Prostate gland (tissue), 2 donors: Measurements from ENCODE around the gene TELO2. TPM values are rescaled to one million over a fixed set of nuclear protein-coding genes. Genes with fewer than 3 reads are reported as not detected.

Experiments
- DNase-seq: peaks from one replicate; pipeline ENCODE4 v3.0.0-alpha.2; 2019; ENCODE audit warnings: low spot score
- H3K27ac ChIP-seq, 2 donors: fragments of 200-600 bp; sonication (generic); 2 replicates each; pipeline ENCODE4 v1.5.1; 2017 to 2019
- H3K27me3 ChIP-seq: fragments of 200-600 bp; sonication (generic); replicated peaks from 2 replicates; pipeline ENCODE4 v1.5.1; 2019; ENCODE audit not compliant: insufficient read depth
- H3K36me3 ChIP-seq, 2 donors: fragments of 200-600 bp; sonication (generic); 1 replicate in 1 of 2; 2 replicates in 1 of 2; pipeline versions ENCODE4 v1.5.1 to v1.8.1; 2017 to 2019
- H3K4me1 ChIP-seq: fragments of 200-600 bp; sonication (generic); replicated peaks from 2 replicates; pipeline ENCODE4 v1.5.1; 2019
- H3K4me3 ChIP-seq, 2 donors: fragments of 200-600 bp; sonication (generic); 2 replicates each; pipeline ENCODE4 v1.5.1; 2017 to 2019
- H3K9me3 ChIP-seq: fragments of 200-600 bp; sonication (generic); 2 replicates; pipeline ENCODE4 v1.5.1; 2017
- POLR2A ChIP-seq: fragments of 450-650 bp; IDR thresholded peaks from one replicate; pipeline ENCODE4 v1.6.1; 2016; ENCODE audit warnings: antibody characterized with exemption, mild to moderate bottlenecking
- POLR2AphosphoS5 ChIP-seq: sonication (generic); formaldehyde crosslinking; IDR thresholded peaks from one replicate; pipeline ENCODE4 v1.6.1; 2017; ENCODE audit warnings: antibody characterized with exemption
- WGBS: methylation state at CpG from one replicate; pipeline ENCODE4 v1.1.5; 2018; 5-methylcytosine and 5-hydroxymethylcytosine counted together
- intact Hi-C: fragments of 100-400 bp; cut with DNase I; formaldehyde crosslinking; loops from one replicate; pipeline ENCODE4 v1.14.2; 2022
- total RNA-seq, 2 donors: library from RNA; depleted of rRNA; stranded (reverse); fragments of >200 nt; gene quantifications; one replicate each; pipeline ENCODE4 v1.1.0, GENCODE V29; 2016
- TF ChIP-seq, protein P1 (sequence below), 4 experiments: fragments of 200-600 bp in 2 of 4; fragments of 450-650 bp in 2 of 4; sonication (generic) in 2 of 4; IDR thresholded peaks; 1 replicate in 3 of 4; 2 replicates in 1 of 4; pipeline ENCODE4 v1.5.1; 2016 to 2019; ENCODE audit warnings: antibody characterized with exemption in 4 of 4, mild to moderate bottlenecking in 2 of 4, moderate library complexity in 2 of 4

TELO2 gene
- total RNA-seq, 2 donors from 2014 or later, result 35.1 to 53.5 TPM

DNA sequence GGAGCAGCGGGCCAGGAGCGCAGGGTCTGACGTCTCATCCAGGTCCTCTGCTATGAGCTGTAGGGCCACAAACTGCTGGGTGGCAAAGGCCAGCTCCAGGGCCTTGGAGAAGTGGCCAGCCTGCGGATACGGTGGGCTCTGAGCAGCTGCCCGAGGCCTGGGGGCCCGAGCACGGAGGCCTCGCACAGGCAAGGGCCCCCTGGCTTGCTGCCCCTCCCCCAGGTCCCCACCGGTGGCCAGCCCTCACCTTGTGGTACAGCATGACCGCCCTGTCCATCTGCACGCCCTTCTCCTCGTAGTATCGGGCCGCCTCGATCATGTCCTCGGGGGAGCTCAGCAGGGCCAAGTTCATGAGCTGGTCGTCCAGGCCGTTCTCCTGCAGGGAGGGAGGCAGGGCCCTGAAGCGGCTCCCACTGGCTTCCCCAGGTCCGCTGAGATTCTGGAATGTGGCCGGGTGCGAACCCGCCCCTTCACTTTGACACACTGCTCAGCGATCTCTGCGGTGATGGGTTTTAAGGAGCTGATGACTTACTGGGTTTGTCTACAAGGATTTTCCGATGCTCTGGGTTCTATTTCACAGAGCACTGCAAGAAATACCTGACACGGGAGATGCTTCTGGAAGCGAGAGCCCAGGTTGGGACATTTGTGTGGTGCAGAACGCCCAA is 30.6 kb downstream of the TELO2 start:
- no peaks in the 10 kb centered on the region for H3K4me1 ChIP-seq
- peaks cover 0 to 10% of the 10 kb centered on the region in 2 donors for H3K36me3 ChIP-seq
- H3K27me3 ChIP-seq, result no peaks in the 10 kb centered on the region
- TF ChIP-seq POLR2A, result no peak
- no peak for TF ChIP-seq POLR2AphosphoS5
- TF ChIP-seq, protein P1, sequence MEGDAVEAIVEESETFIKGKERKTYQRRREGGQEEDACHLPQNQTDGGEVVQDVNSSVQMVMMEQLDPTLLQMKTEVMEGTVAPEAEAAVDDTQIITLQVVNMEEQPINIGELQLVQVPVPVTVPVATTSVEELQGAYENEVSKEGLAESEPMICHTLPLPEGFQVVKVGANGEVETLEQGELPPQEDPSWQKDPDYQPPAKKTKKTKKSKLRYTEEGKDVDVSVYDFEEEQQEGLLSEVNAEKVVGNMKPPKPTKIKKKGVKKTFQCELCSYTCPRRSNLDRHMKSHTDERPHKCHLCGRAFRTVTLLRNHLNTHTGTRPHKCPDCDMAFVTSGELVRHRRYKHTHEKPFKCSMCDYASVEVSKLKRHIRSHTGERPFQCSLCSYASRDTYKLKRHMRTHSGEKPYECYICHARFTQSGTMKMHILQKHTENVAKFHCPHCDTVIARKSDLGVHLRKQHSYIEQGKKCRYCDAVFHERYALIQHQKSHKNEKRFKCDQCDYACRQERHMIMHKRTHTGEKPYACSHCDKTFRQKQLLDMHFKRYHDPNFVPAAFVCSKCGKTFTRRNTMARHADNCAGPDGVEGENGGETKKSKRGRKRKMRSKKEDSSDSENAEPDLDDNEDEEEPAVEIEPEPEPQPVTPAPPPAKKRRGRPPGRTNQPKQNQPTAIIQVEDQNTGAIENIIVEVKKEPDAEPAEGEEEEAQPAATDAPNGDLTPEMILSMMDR (IDR thresholded peaks at IDR 0.05), result no peak
- H3K27ac ChIP-seq, result no peak overlapping the region
- DNase-seq, result no peak
- intact Hi-C loops, result no loop called here
- no peaks in the 10 kb centered on the region for H3K9me3 ChIP-seq
- 88% methylated on average over 26 of the region's 30 CpGs for WGBS
- no peak overlapping the region for H3K4me3 ChIP-seq

DNA sequence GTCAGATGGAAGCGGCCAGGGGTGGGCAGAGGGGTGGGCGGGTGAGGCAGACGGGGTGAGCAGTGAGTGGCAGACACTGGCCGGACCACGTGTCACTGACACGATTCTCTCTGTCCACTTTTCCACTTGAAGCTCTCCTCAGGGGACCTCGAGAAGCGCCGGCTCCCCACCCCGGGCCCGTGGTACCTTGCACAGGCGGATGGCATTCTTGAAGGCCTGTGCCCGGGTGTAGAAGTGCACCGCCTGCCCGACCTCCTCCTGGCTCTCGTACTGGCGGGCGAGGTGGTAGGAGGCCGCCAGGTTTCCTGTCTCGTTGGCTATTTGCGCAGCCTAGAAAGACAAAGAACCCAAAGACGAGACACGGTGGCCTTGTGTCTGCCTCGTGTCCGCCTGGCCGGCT is 31.2 kb downstream of the TELO2 start:
- TF ChIP-seq POLR2AphosphoS5, result no peak
- TF ChIP-seq, protein P1 (IDR thresholded peaks at IDR 0.05), result no peak
- no peak for TF ChIP-seq POLR2A
- no peak overlapping the region for H3K4me3 ChIP-seq
- H3K27me3 ChIP-seq, result no peaks in the 10 kb centered on the region
- peaks cover 0 to 10% of the 10 kb centered on the region in 2 donors for H3K36me3 ChIP-seq
- H3K27ac ChIP-seq, result no peak overlapping the region
- H3K9me3 ChIP-seq, result no peaks in the 10 kb centered on the region
- intact Hi-C loops, result no loop called here
- H3K4me1 ChIP-seq, result no peaks in the 10 kb centered on the region
- no peak for DNase-seq
- 92% methylated on average over 26 of the region's 26 CpGs for WGBS

DNA sequence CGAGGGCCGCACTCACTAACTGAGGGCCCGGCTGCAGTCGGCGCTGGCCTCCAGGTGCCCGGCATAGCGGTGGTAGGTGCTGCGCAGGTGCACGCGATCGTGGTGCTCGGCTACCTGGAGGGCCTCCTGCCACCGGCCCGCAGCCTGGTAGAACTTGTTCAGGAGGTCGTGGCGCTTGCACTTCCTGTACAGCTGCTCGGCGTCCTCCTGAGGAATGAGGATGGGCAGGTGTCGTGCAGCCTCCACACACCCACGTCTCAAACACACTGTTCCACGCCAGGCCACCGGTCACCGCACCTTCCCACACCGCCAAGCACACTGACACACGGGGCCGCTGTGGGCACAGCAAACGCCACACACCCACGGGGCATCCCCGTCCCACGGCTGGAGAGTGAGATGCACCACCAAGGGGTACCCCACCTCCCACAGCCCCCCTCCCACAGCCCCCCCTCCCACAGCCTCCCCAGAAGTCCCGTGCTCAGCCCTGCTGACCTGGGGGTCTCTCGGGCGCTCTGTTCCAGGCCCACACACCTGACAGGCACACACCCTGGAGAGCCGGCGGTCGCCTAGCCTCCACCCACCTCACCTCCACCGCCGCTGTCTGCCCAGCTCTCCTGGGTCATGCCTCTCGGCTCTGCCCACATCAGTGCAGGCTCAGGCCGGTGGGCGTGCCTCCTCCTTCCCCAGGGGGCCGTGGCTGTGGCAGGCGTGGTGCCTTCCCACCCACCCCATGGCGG is 32.9 kb downstream of the TELO2 start:
- Histone ChIP-seq H3K27me3 (no peaks in the 10 kb centered on the region), H3K36me3 (peaks cover 0 to 7% of the 10 kb centered on the region in 2 donors), H3K9me3 (no peaks in the 10 kb centered on the region), H3K4me3 (no peak overlapping the region), H3K4me1 (no peaks in the 10 kb centered on the region), H3K27ac (no peak overlapping the region)
- TF ChIP-seq POLR2AphosphoS5 (no peak), POLR2A (no peak)
- TF ChIP-seq, protein P1 (IDR thresholded peaks at IDR 0.05), result no peak
- 87% methylated on average over 44 of the region's 44 CpGs for WGBS
- intact Hi-C loops, result no loop called here
- DNase-seq, result no peak

DNA sequence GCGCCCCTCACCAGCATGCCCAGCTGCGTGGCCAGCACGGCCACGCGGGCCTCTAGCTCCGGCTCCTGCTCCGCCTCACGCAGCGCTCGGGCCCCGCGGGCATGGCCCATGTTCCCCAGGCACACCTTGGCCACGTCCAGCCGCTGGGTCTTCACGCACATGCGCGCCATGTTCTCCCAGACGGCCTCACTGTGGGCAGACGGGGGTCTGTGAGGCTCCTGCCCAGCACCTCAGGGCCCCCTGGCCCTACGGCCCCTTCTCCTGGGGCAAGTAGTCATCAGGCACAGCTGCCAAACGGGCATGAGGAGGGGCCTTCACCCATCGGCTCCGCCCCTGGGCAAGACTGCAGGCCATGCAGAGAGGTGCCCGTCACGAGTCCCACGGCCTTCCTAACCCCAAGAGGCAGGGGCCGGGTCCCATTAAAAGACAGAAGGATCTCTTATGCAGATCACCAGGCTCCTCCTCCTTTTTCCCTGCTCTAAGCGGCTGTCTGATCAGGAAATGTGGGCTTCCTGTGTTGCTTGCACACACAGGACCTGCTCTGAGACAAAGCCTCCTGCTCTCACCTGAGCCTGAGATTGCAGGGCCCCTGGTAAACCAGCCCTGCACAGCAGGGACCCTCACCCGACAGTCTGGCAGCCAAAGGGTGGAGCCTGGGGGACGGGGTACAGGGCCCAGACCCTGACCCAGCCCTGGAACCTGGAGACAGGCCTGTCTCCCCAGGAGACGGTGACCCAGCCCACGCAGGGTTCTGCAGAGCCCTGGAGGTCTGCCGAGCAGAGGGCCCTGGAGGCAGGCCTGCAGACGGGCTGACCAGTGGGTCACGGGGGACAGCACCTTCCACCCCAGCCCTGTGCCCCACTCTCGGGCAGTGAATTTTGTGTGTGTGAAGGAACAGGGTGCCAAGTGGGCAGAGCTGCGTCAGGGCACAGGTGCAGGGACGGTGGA is 33.7 kb downstream of the TELO2 start:
- peaks cover 0 to 7% of the 10 kb centered on the region in 2 donors for H3K36me3 ChIP-seq

More for the DNA sequence above, 33.7 kb downstream of the TELO2 start:
- 88% methylated on average over 37 of the region's 38 CpGs for WGBS
- TF ChIP-seq, protein P1 (IDR thresholded peaks at IDR 0.05), result no peak
- TF ChIP-seq POLR2A, result no peak
- TF ChIP-seq POLR2AphosphoS5, result no peak
- Histone ChIP-seq H3K27ac (no peak overlapping the region), H3K27me3 (no peaks in the 10 kb centered on the region), H3K4me3 (no peak overlapping the region), H3K4me1 (no peaks in the 10 kb centered on the region), H3K9me3 (no peaks in the 10 kb centered on the region)
- intact Hi-C loops, result no loop called here
- DNase-seq, result no peak
